ENCODE results near the gene ORC4. TPM values are rescaled to one million over a fixed set of nuclear protein-coding genes. Genes with fewer than 3 reads are reported as not detected.

Gene ORC4
- total and polyA plus RNA-seq, 2 experiments from 2014 or later = 37.6 to 66.0 TPM

DNA sequence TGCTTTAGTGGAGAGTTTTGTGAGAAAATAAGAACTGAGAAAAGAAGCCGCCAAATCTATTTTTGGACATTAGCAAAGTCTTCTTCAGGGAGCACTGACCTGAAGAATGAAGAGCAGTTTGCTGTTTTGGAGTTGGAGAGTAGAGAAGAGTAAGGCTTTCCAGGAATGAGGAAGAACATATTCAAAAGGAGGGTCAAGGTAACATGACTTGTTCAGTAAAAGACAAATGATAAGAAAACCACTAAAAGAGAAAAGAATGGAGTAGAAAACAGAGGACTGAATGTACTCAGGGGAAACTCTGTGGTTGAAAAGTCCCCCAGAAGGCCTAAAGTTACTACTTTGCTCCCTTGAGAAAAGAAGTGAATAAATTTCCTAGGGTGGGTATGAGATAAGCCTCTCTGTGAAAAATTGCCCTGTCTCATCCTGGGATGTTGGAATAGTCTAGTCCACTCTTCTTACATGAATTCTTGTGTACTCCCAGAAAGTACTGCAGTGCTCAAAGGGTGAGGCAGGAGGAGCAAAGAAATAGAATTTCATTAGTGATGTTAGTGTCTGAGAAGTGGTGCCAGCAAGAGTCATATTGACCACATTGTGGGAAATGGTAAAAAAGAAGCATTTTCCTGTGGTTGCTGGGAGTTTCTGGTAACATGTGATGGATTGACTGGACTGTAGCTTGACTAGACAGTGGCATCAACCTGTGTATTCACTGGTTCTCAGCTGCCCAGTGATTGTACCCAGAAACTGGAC lies 28.1 kb upstream of the ORC4 start:
- Histone ChIP-seq H3K27ac (no peak overlapping the region), H3K4me3 (no peak overlapping the region), H3K9me3 (ENCODE audit: low read depth) (no peaks in the 10 kb centered on the region), H3K4me2 (no peak overlapping the region), H2AFZ (no peak overlapping the region), H3K79me2 (peaks cover 25% of the 10 kb centered on the region), H3K36me3 (replicated peaks; ENCODE audit: insufficient read depth, low read depth) (no peaks in the 10 kb centered on the region), H3K4me1 (ENCODE audit: insufficient read depth) (no peaks in the 10 kb centered on the region), H3K9me2 (replicated peaks; ENCODE audit: insufficient read depth) (no peaks in the 10 kb centered on the region), H4K20me1 (ENCODE audit: insufficient read depth, poor library complexity, severe bottlenecking) (no peaks in the 10 kb centered on the region), H3K27me3 (no peaks in the 10 kb centered on the region)
- WGBS (ENCODE audit: low lambda C conversion rate, missing lambda C conversion rate) = 96% methylated on average over 1 of the region's 1 CpG
- DNase-seq (ENCODE audit: low spot score) = no peak
- no peak for TF ChIP-seq CTCF (IDR thresholded peaks at IDR 0.05; ENCODE audit: poor library complexity)
- no peak for TF ChIP-seq EZH2phosphoT487 (IDR thresholded peaks at IDR 0.05; ENCODE audit: low read depth, severe bottlenecking, unreplicated experiment)
- TF ChIP-seq EZH2 (IDR thresholded peaks at IDR 0.05; ENCODE audit: borderline replicate concordance) = no peak

DNA sequence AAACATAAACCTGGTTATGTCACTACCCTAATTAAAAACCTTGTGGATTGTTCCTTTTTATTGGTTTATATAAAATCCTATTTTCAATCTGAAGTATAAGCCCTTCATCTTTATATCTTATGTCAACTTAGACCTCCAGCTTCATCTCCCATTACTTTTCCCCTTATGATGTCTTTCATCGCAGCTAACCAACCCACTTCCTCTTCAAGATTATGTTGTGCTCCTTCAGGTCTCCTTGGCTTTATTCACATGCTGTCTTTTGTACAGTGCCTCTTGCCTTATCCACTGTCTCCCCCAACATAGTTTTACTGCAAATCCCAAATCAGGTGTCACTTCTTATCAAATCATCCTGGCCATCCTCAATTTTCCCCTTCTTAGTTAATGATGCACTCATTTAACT lies 26.3 kb upstream of the ORC4 start:
- 100% methylated on average over 1 of the region's 1 CpG for WGBS (ENCODE audit: low lambda C conversion rate, missing lambda C conversion rate)
- Histone ChIP-seq H3K4me3 (no peak overlapping the region), H3K4me1 (ENCODE audit: insufficient read depth) (no peaks in the 10 kb centered on the region)

DNA sequence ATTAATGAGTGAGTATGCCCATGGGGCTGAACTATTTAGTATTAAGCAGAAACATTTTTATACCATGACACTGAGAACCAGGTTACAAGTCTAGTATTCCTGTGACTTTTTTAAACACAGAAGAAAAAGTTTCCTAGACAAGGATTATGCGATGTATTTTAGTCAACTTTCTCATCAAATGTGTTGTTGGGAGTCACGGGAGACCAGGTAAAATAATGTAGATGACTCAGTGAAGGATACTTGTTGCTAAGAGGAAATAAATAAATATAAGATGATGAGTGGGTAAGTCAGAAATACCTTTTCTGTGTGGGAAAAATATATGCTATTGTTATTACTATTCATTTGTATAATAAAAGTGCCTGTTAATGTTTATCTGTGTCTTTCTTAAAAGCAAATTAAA lies 23.8 kb upstream of the ORC4 start:
- Histone ChIP-seq H3K4me2 (no peak overlapping the region), H3K9me2 (replicated peaks; ENCODE audit: insufficient read depth) (no peaks in the 10 kb centered on the region), H4K20me1 (ENCODE audit: insufficient read depth, poor library complexity, severe bottlenecking) (no peaks in the 10 kb centered on the region), H3K4me1 (ENCODE audit: insufficient read depth) (no peaks in the 10 kb centered on the region), H3K27me3 (no peaks in the 10 kb centered on the region), H3K36me3 (replicated peaks; ENCODE audit: insufficient read depth, low read depth) (no peaks in the 10 kb centered on the region), H3K9me3 (ENCODE audit: low read depth) (no peaks in the 10 kb centered on the region), H3K4me3 (no peak overlapping the region), H2AFZ (no peak overlapping the region), H3K27ac (no peak overlapping the region), H3K79me2 (peaks cover 12% of the 10 kb centered on the region)
- DNase-seq (ENCODE audit: low spot score) = no peak
- TF ChIP-seq CTCF (IDR thresholded peaks at IDR 0.05; ENCODE audit: poor library complexity) = no peak
- TF ChIP-seq EZH2phosphoT487 (IDR thresholded peaks at IDR 0.05; ENCODE audit: low read depth, severe bottlenecking, unreplicated experiment) = no peak
- no peak for TF ChIP-seq EZH2 (IDR thresholded peaks at IDR 0.05; ENCODE audit: borderline replicate concordance)
- 97% methylated on average over 2 of the region's 2 CpGs for WGBS (ENCODE audit: low lambda C conversion rate, missing lambda C conversion rate)

More for the DNA sequence above, 26.3 kb upstream of the ORC4 start:
- Histone ChIP-seq H3K27me3 (no peaks in the 10 kb centered on the region), H3K79me2 (peaks cover 23% of the 10 kb centered on the region), H3K4me2 (no peak overlapping the region), H3K36me3 (replicated peaks; ENCODE audit: insufficient read depth, low read depth) (no peaks in the 10 kb centered on the region), H3K9me2 (replicated peaks; ENCODE audit: insufficient read depth) (no peaks in the 10 kb centered on the region), H3K27ac (no peak overlapping the region), H3K9me3 (ENCODE audit: low read depth) (no peaks in the 10 kb centered on the region), H2AFZ (no peak overlapping the region), H4K20me1 (ENCODE audit: insufficient read depth, poor library complexity, severe bottlenecking) (no peaks in the 10 kb centered on the region)
- TF ChIP-seq EZH2phosphoT487 (IDR thresholded peaks at IDR 0.05; ENCODE audit: low read depth, severe bottlenecking, unreplicated experiment) = no peak
- TF ChIP-seq CTCF (IDR thresholded peaks at IDR 0.05; ENCODE audit: poor library complexity) = no peak
- no peak for TF ChIP-seq EZH2 (IDR thresholded peaks at IDR 0.05; ENCODE audit: borderline replicate concordance)
- DNase-seq (ENCODE audit: low spot score) = no peak
